H1 (cell line): ENCODE measurements around the gene AP2A2. TPM values are rescaled to one million over a fixed set of nuclear protein-coding genes. Genes with fewer than 3 reads are reported as not detected.

Experiments
- CTCF ChIA-PET: fragments of 300-600 bp; sonication (Branson Sonifier 250); formaldehyde crosslinking; loops from one replicate; lab custom pipeline; 2021; ENCODE audit not compliant: partially characterized antibody; lab: Charles Lee
- POLR2A ChIA-PET: fragments of 300-600 bp; sonication (Branson Sonifier 250); formaldehyde crosslinking; loops from one replicate; lab custom pipeline; 2021; ENCODE audit warnings: inconsistent platforms; ENCODE audit not compliant: partially characterized antibody; lab: Charles Lee
- DNase-seq, 2 experiments: peaks; one replicate each; pipeline versions ENCODE4 v3.0.0 to v3.0.0-alpha.2; 2010 to 2022; ENCODE audit warnings: low spot score in 2 of 2, low read depth in 1 of 2, mixed read lengths in 1 of 2
- FAIRE-seq: peaks from 2 replicates; lab custom pipeline; 2011; peaks lifted over from hg19 to GRCh38; lab: Jason Lieb, UNC
- H2AFZ ChIP-seq: 2 replicates; pipeline ENCODE4 v1.8.1; 2012; ENCODE audit warnings: low read length, inconsistent platforms
- H2AK5ac ChIP-seq: 2 replicates; pipeline ENCODE4 v1.6.1; 2013; ENCODE audit warnings: low read depth, low read length
- H2BK120ac ChIP-seq: replicated peaks from 2 replicates; pipeline ENCODE3; 2013; ENCODE audit warnings: low read depth, low read length, inconsistent platforms
- H2BK12ac ChIP-seq: 2 replicates; pipeline ENCODE4 v1.6.1; 2013; ENCODE audit warnings: low read depth, low read length
- H2BK15ac ChIP-seq: 2 replicates; pipeline ENCODE4 v1.6.1; 2013; ENCODE audit warnings: low read length
- H2BK20ac ChIP-seq: 2 replicates; pipeline ENCODE4 v1.6.1; 2013; ENCODE audit warnings: low read length
- H2BK5ac ChIP-seq: 2 replicates; pipeline ENCODE4 v1.6.1; 2013; ENCODE audit warnings: low read depth, low read length
- H3K14ac ChIP-seq: 2 replicates; pipeline ENCODE4 v1.6.1; 2013; ENCODE audit warnings: inconsistent platforms; ENCODE audit not compliant: insufficient read length
- H3K18ac ChIP-seq: 2 replicates; pipeline ENCODE4 v1.6.1; 2013; ENCODE audit warnings: low read length; ENCODE audit errors: extremely low read depth
- H3K23ac ChIP-seq: 2 replicates; pipeline ENCODE4 v1.6.1; 2013; ENCODE audit warnings: inconsistent platforms; ENCODE audit not compliant: insufficient read length
- H3K23me2 ChIP-seq: 2 replicates; pipeline ENCODE4 v1.6.1; 2013; ENCODE audit warnings: low read depth, low read length
- H3K27ac ChIP-seq: 2 replicates; pipeline ENCODE4 v1.6.1; 2011; ENCODE audit warnings: low read depth, low read length, inconsistent platforms
- H3K27me3 ChIP-seq, 4 experiments: replicated peaks in 1 of 4; 1 replicate in 1 of 4; 2 replicates in 3 of 4; pipeline versions ENCODE4 v1.6.1 to v1.8.1; 2011 to 2013; ENCODE audit warnings: low read length in 3 of 4, mild to moderate bottlenecking in 3 of 4, inconsistent platforms in 2 of 4, mixed read lengths in 2 of 4, moderate library complexity in 1 of 4; ENCODE audit not compliant: control insufficient read depth in 3 of 4, insufficient read depth in 3 of 4; ENCODE audit errors: extremely low read depth in 1 of 4
- H3K36me3 ChIP-seq, 4 experiments: 2 replicates each; pipeline versions ENCODE4 v1.6.1 to v1.8.1; 2011 to 2013; ENCODE audit warnings: mild to moderate bottlenecking in 4 of 4, low read length in 3 of 4, moderate library complexity in 2 of 4, control low read depth in 1 of 4, inconsistent platforms in 1 of 4; ENCODE audit not compliant: insufficient read depth in 4 of 4, control insufficient read depth in 2 of 4
- H3K4ac ChIP-seq: replicated peaks from 2 replicates; pipeline ENCODE3; 2013; ENCODE audit warnings: low read length, low read depth, mixed read lengths, inconsistent platforms; ENCODE audit not compliant: insufficient read length
- H3K4me1 ChIP-seq, 4 experiments: replicated peaks in 1 of 4; 1 replicate in 1 of 4; 2 replicates in 3 of 4; pipeline versions ENCODE4 v1.6.1 to v1.8.1; 2011 to 2013; ENCODE audit warnings: low read length in 3 of 4, inconsistent platforms in 2 of 4, mixed read lengths in 1 of 4; ENCODE audit not compliant: insufficient read depth in 4 of 4, control insufficient read depth in 3 of 4
- H3K4me2 ChIP-seq, 2 experiments: 2 replicates each; pipeline versions ENCODE4 v1.6.1 to v1.8.1; 2011 to 2013; ENCODE audit warnings: low read depth in 2 of 2, low read length in 2 of 2, control low read depth in 1 of 2, inconsistent platforms in 1 of 2, mild to moderate bottlenecking in 1 of 2; ENCODE audit not compliant: insufficient read depth in 1 of 2
- H3K4me3 ChIP-seq, 4 experiments: fragments of 200-600, 300-600 bp in 1 of 4; sonication (generic), shearing (Covaris generic), sonication (Bioruptor Twin) in 1 of 4; 2 replicates each; pipeline versions ENCODE4 v1.5.1 to v1.8.1; 2011 to 2016; ENCODE audit warnings: low read length in 4 of 4, low read depth in 3 of 4, control low read depth in 2 of 4, inconsistent platforms in 2 of 4, mild to moderate bottlenecking in 2 of 4, mixed read lengths in 1 of 4, moderate library complexity in 1 of 4; ENCODE audit not compliant: insufficient read depth in 2 of 4; ENCODE audit errors: extremely low read depth in 1 of 4
- H3K56ac ChIP-seq: replicated peaks from 2 replicates; pipeline ENCODE3; 2013; ENCODE audit warnings: low read depth, mild to moderate bottlenecking, mixed read lengths, low read length, inconsistent platforms; ENCODE audit not compliant: insufficient read length
- H3K79me1 ChIP-seq: 2 replicates; pipeline ENCODE4 v1.6.1; 2013; ENCODE audit warnings: low read depth, low read length, control low read depth
- H3K79me2 ChIP-seq, 2 experiments: 2 replicates each; pipeline versions ENCODE4 v1.6.1 to v1.8.1; 2012 to 2013; ENCODE audit warnings: low read length in 2 of 2, mild to moderate bottlenecking in 2 of 2, inconsistent platforms in 1 of 2; ENCODE audit not compliant: insufficient read depth in 2 of 2, control insufficient read depth in 1 of 2
- H3K9ac ChIP-seq, 4 experiments: replicated peaks in 1 of 4; 1 replicate in 1 of 4; 2 replicates in 3 of 4; pipeline versions ENCODE4 v1.6.1 to v1.8.1; 2011 to 2013; ENCODE audit warnings: low read depth in 3 of 4, low read length in 3 of 4, control low read depth in 2 of 4, mild to moderate bottlenecking in 2 of 4, moderate library complexity in 2 of 4, inconsistent platforms in 1 of 4; ENCODE audit errors: extremely low read depth in 1 of 4
- H3K9me3 ChIP-seq, 2 experiments: 2 replicates each; pipeline versions ENCODE4 v1.6.1 to v1.8.1; 2012 to 2013; ENCODE audit warnings: mild to moderate bottlenecking in 2 of 2, moderate library complexity in 2 of 2, control low read depth in 1 of 2, inconsistent platforms in 1 of 2, low read depth in 1 of 2, low read length in 1 of 2, mixed read lengths in 1 of 2; ENCODE audit not compliant: insufficient read depth in 2 of 2
- H4K20me1 ChIP-seq, 2 experiments: replicated peaks in 1 of 2; 2 replicates each; pipeline versions ENCODE3 to v1.8.1; 2011 to 2013; ENCODE audit warnings: inconsistent platforms in 2 of 2, low read length in 2 of 2, mild to moderate bottlenecking in 1 of 2; ENCODE audit not compliant: insufficient read depth in 2 of 2, control insufficient read depth in 1 of 2
- H4K5ac ChIP-seq: 2 replicates; pipeline ENCODE4 v1.6.1; 2013; ENCODE audit warnings: low read length, low read depth, mixed read lengths, inconsistent platforms; ENCODE audit not compliant: insufficient read length
- H4K8ac ChIP-seq: 2 replicates; pipeline ENCODE4 v1.8.0; 2013; ENCODE audit warnings: mild to moderate bottlenecking, moderate library complexity, low read length, inconsistent platforms; ENCODE audit not compliant: insufficient read depth; ENCODE audit errors: extremely low read depth
- H4K91ac ChIP-seq: replicated peaks from 2 replicates; pipeline ENCODE3; 2013; ENCODE audit warnings: low read length, mixed read lengths, inconsistent platforms; ENCODE audit not compliant: insufficient read length
- ATF3 ChIP-seq: IDR thresholded peaks from 2 replicates; pipeline ENCODE4 v1.6.1; 2011; ENCODE audit warnings: low read depth, mild to moderate bottlenecking, low read length; ENCODE audit not compliant: insufficient read depth
- CTBP2 ChIP-seq: IDR thresholded peaks from 2 replicates; pipeline ENCODE4 v1.7.0; 2011; ENCODE audit warnings: borderline replicate concordance, mild to moderate bottlenecking, moderate library complexity, mixed read lengths, low read length; ENCODE audit not compliant: insufficient read depth, insufficient read length
- EGR1 ChIP-seq: IDR thresholded peaks from 2 replicates; pipeline ENCODE4 v1.6.1; 2011; ENCODE audit warnings: low read depth, low read length, borderline replicate concordance
- FOSL1 ChIP-seq: IDR thresholded peaks from 2 replicates; pipeline ENCODE4 v1.6.1; 2011; ENCODE audit warnings: mild to moderate bottlenecking, low read depth, low read length, moderate library complexity; ENCODE audit not compliant: insufficient read depth
- HDAC2 ChIP-seq, 2 experiments: fragments of 300-600 bp in 1 of 2; sonication (generic) in 1 of 2; IDR thresholded peaks; 2 replicates each; pipeline ENCODE4 v1.6.1; 2011 to 2012; ENCODE audit warnings: low read depth in 2 of 2, low read length in 2 of 2, mild to moderate bottlenecking in 2 of 2, moderate library complexity in 2 of 2, borderline replicate concordance in 1 of 2, inconsistent platforms in 1 of 2
- HDAC6 ChIP-seq: IDR thresholded peaks from one replicate; pipeline ENCODE4 v1.7.1; 2012; ENCODE audit warnings: low read depth, mild to moderate bottlenecking, inconsistent platforms, low read length, moderate library complexity
- KDM5A ChIP-seq: fragments of 200-600 bp; IDR thresholded peaks from 2 replicates; pipeline ENCODE4 v1.7.1; 2012; ENCODE audit warnings: mild to moderate bottlenecking, low read length, inconsistent platforms, mixed read lengths
- USF2 ChIP-seq: IDR thresholded peaks from 2 replicates; pipeline ENCODE4 v1.6.1; 2011; ENCODE audit warnings: low read length, improper control_type of control experiment
- ZNF274 ChIP-seq: IDR thresholded peaks from 2 replicates; pipeline ENCODE4 v1.7.0; 2012; ENCODE audit warnings: low read length, borderline replicate concordance; ENCODE audit errors: extremely low read depth
- WGBS, 2 experiments: shearing (Covaris generic) in 1 of 2; methylation state at CpG; one replicate each; pipeline versions ENCODE4 v1.1.6 to v1.1.7; 2013 to 2015; ENCODE audit warnings: low lambda C conversion rate in 2 of 2, mixed read lengths in 2 of 2, inconsistent platforms in 1 of 2, low coverage in 1 of 2, missing lambda C conversion rate in 1 of 2; ENCODE audit not compliant: insufficient replicate concordance in 2 of 2, insufficient coverage in 1 of 2, insufficient read length in 1 of 2; ENCODE audit errors: extremely low coverage in 1 of 2, missing lambda C conversion rate in 1 of 2; 5-methylcytosine and 5-hydroxymethylcytosine counted together
- polyA plus RNA-seq, 7 experiments: library from polyadenylated mRNA; depleted of rRNA in 3 of 7; stranded (reverse) in 5 of 7; unstranded in 2 of 7; fragments of >200 nt in 5 of 7; fragments of 200-250 nt in 2 of 7; gene quantifications; 1 replicate in 5 of 7; 2 replicates in 1 of 7; 4 replicates in 1 of 7; pipeline versions ENCODE4 v1.2.1 to v1.2.3, GENCODE V29; 2011 to 2013; ENCODE audit warnings: missing spikeins in 2 of 7, mixed read lengths in 2 of 7
- total RNA-seq: library from RNA; stranded (reverse); fragmentation: NEBNext Ultra II Directional; extraction: Animal tissue kit (Norgen Biotek cat#: 25700); gene quantifications from 2 replicates; pipeline ENCODE4 v1.2.1, GENCODE V29; 2021

The AP2A2 gene
- total and polyA plus RNA-seq, 2 of the 8 experiments (the other 6 are each of a cell fraction or from before 2014, with no cell fraction given): 50.0 to 65.0 TPM

GRCh38 chr11:1019321-1019910 lies 93.7 kb downstream of the AP2A2 start:
- H2AK5ac ChIP-seq: no peak overlapping the region
- H2BK15ac ChIP-seq: no peak overlapping the region
- H3K79me1 ChIP-seq: peaks cover 10% of the 10 kb centered on the region
- H3K14ac ChIP-seq: no peak overlapping the region
- no peak overlapping the region for H3K27ac ChIP-seq
- no peak overlapping the region for H3K4me3 ChIP-seq
- WGBS, 2 experiments: 88% methylated on average over 21 of the region's 21 CpGs; no CpG with 5 or more reads in 1 of the 2 experiments
- no peak overlapping the region for H2BK120ac ChIP-seq
- no peak overlapping the region for H2AFZ ChIP-seq
- H2BK5ac ChIP-seq: peak overlapping the region; percentile 75; the same call in 1 of the 2 replicates
- no peak overlapping the region for H3K4me2 ChIP-seq
- DNase-seq: no peak
- no peaks in the 10 kb centered on the region for H3K79me2 ChIP-seq
- no peak overlapping the region for H4K91ac ChIP-seq
- POLR2A ChIA-PET: interaction anchor here (1.4 to 1.9 kb wide), 2 partner anchors 17 to 173 kb away, joined by 3 to 4 read pairs; partner anchors contain the start of gene MUC6
- H4K5ac ChIP-seq: no peak overlapping the region
- peaks cover 0 to 2% (median 0%) of the 10 kb centered on the region in 4 experiments; a peak in 1 of 7 replicates for H3K4me1 ChIP-seq
- no peak overlapping the region for H3K56ac ChIP-seq
- no peak overlapping the region for H3K4ac ChIP-seq
- H4K20me1 ChIP-seq: peaks cover 0 to 12% of the 10 kb centered on the region in 2 experiments
- no peak overlapping the region for H3K18ac ChIP-seq
- CTCF ChIA-PET: interaction anchor here (0.9 kb wide), 1 partner anchor 32 kb away, joined by 3 read pairs; no protein-coding TSS in a partner anchor
- H3K36me3 ChIP-seq: no peaks in the 10 kb centered on the region; a peak in 1 of 8 replicates
- FAIRE-seq: no peak
- peaks cover 10% of the 10 kb centered on the region for H3K23me2 ChIP-seq
- H3K9me3 ChIP-seq: peaks cover 5 to 9% of the 10 kb centered on the region in 2 experiments; a peak in 2 of 4 replicates
- no peak overlapping the region for H3K23ac ChIP-seq
- H3K9ac ChIP-seq: no peak overlapping the region
- H3K27me3 ChIP-seq: peaks cover 0 to 2% (median 0%) of the 10 kb centered on the region in 4 experiments; a peak in 1 of 7 replicates
- no peak overlapping the region for H4K8ac ChIP-seq
- peak overlapping the region; percentile 60; the same call in 1 of the 2 replicates for H2BK12ac ChIP-seq
- no peak overlapping the region for H2BK20ac ChIP-seq
- no peak for TF ChIP-seq HDAC2 (IDR thresholded peaks at IDR 0.05; ENCODE audit: borderline replicate concordance in 1 of 2, low read depth in 2 of 2, low read length in 2 of 2)
- TF ChIP-seq FOSL1: no peak
- no peak for TF ChIP-seq HDAC6
- TF ChIP-seq ZNF274: no peak
- TF ChIP-seq KDM5A: no peak
- TF ChIP-seq ATF3: no peak
- TF ChIP-seq EGR1: no peak
- TF ChIP-seq USF2: no peak
- no peak for TF ChIP-seq CTBP2
